HL-60/S4 (cell line): ENCODE data around the gene VSTM4.

ENCODE experiments used
- in situ Hi-C: fragments of 300-500 bp; cut with MboI; formaldehyde crosslinking; loops from 2 replicates; pipeline ENCODE4 v1.14.3; 2022; ENCODE audit warnings: low sequenced_read_pairs

The VSTM4 gene

GRCh38 chr10:49023752-49024151 is 91.6 kb downstream of the VSTM4 start:
- in situ Hi-C loops, result no loop called here

- in situ Hi-C loops, result no loop called here
Observed at GRCh38 chr10:49023071-49023470, 92.3 kb downstream of the VSTM4 start.

GRCh38 chr10:49021685-49022084 is 93.6 kb downstream of the VSTM4 start:
- in situ Hi-C loops, result no loop called here

GRCh38 chr10:49015700-49016099 is 99.6 kb downstream of the VSTM4 start:
- in situ Hi-C loops, result no loop called here

GRCh38 chr10:49012603-49013002 is 102.7 kb downstream of the VSTM4 start:
- in situ Hi-C loops, result no loop called here

GRCh38 chr10:49011756-49012155 is 103.6 kb downstream of the VSTM4 start:
- in situ Hi-C loops, result no loop called here

GRCh38 chr10:49010865-49011264 is 104.5 kb downstream of the VSTM4 start:
- in situ Hi-C loops, result no loop called here

- in situ Hi-C loops, result no loop called here
Observed at GRCh38 chr10:49010295-49010694, 105.0 kb downstream of the VSTM4 start.

GRCh38 chr10:49009199-49009979 is 105.9 kb downstream of the VSTM4 start:
- in situ Hi-C loops, result no loop called here

GRCh38 chr10:49008505-49009198 is 106.7 kb downstream of the VSTM4 start:
- in situ Hi-C loops, result no loop called here

GRCh38 chr10:49008091-49008490 is 107.2 kb downstream of the VSTM4 start:
- in situ Hi-C loops, result no loop called here

GRCh38 chr10:49007129-49007528 is 108.2 kb downstream of the VSTM4 start:
- in situ Hi-C loops, result no loop called here

GRCh38 chr10:49005270-49005669 is 110.1 kb downstream of the VSTM4 start:
- in situ Hi-C loops, result no loop called here

GRCh38 chr10:49001870-49002672 is 113.3 kb downstream of the VSTM4 start:
- in situ Hi-C loops, result no loop called here

- in situ Hi-C loops, result no loop called here
Observed at GRCh38 chr10:49001402-49001801, 113.9 kb downstream of the VSTM4 start.

GRCh38 chr10:49000437-49001398 is 114.6 kb downstream of the VSTM4 start:
- in situ Hi-C loops, result no loop called here

- in situ Hi-C loops, result loop anchor here (25.0 kb wide), 1 partner anchor 513 kb away; no protein-coding TSS in a partner anchor
Observed at GRCh38 chr10:48999346-48999745, 116.0 kb downstream of the VSTM4 start.

- in situ Hi-C loops, result loop anchor here (25.0 kb wide), 1 partner anchor 516 kb away; no protein-coding TSS in a partner anchor
Observed at GRCh38 chr10:48996329-48996728, 119.0 kb downstream of the VSTM4 start.

GRCh38 chr10:48993627-48994026 is 121.7 kb downstream of the VSTM4 start:
- in situ Hi-C loops, result loop anchor here (25.0 kb wide), 1 partner anchor 519 kb away; no protein-coding TSS in a partner anchor

GRCh38 chr10:48990226-48990625 is 125.1 kb downstream of the VSTM4 start:
- in situ Hi-C loops, result loop anchor here (25.0 kb wide), 1 partner anchor 522 kb away; no protein-coding TSS in a partner anchor
